Muscle layer of colon (tissue), 2 donors: ENCODE data around the gene RAC2.
"Not testable (repeated sequence)": the region's sequence is repeated elsewhere in the genome, so short reads cannot be mapped to it uniquely, and the experiment has no call there.

ENCODE experiments used
- H3K27ac ChIP-seq: one replicate; pipeline ENCODE4 v1.7.0; 2013; ENCODE audit warnings: low read depth, mild to moderate bottlenecking, low read length, moderate library complexity
- H3K27me3 ChIP-seq, 2 donors: one replicate each; pipeline ENCODE4 v1.7.0; 2013; ENCODE audit warnings: low read length in 2 of 2, mild to moderate bottlenecking in 2 of 2; ENCODE audit not compliant: insufficient read depth in 2 of 2, control insufficient read depth in 1 of 2
- H3K36me3 ChIP-seq: one replicate; pipeline ENCODE4 v1.7.0; 2013; ENCODE audit warnings: mild to moderate bottlenecking, low read length; ENCODE audit not compliant: insufficient read depth
- H3K4me1 ChIP-seq: one replicate; pipeline ENCODE4 v1.7.0; 2013; ENCODE audit warnings: mild to moderate bottlenecking, low read length; ENCODE audit not compliant: insufficient read depth
- H3K4me3 ChIP-seq, 2 donors: one replicate each; pipeline ENCODE4 v1.7.0; 2013; ENCODE audit warnings: low read length in 2 of 2, low read depth in 1 of 2, mild to moderate bottlenecking in 1 of 2, moderate library complexity in 1 of 2
- H3K9ac ChIP-seq: one replicate; pipeline ENCODE4 v1.7.0; 2013; ENCODE audit warnings: low read length
- H3K9me3 ChIP-seq: one replicate; pipeline ENCODE4 v1.7.0; 2013; ENCODE audit warnings: mild to moderate bottlenecking, low read length
- donor health status: abdominal sarcoma.
- donor health status: Adenocarcinoma of cecum.

Gene RAC2

GRCh38 chr22:37251836-37252235 is 7.8 kb upstream of the RAC2 start:
- not testable (repeated sequence) for H3K36me3 ChIP-seq, H3K27me3 ChIP-seq, H3K9me3 ChIP-seq, H3K4me1 ChIP-seq, H3K9ac ChIP-seq, H3K4me3 ChIP-seq, H3K27ac ChIP-seq

- Histone ChIP-seq H3K9ac (no peak overlapping the region), H3K36me3 (no peaks in the 10 kb centered on the region), H3K4me3 (no peak overlapping the region), H3K9me3 (no peaks in the 10 kb centered on the region), H3K27me3 (no peaks in the 10 kb centered on the region), H3K27ac (no peak overlapping the region), H3K4me1 (no peaks in the 10 kb centered on the region)
Measured at GRCh38 chr22:37249986-37250385, 5.9 kb upstream of the RAC2 start.

- no peaks in the 10 kb centered on the region for H3K4me1 ChIP-seq
- no peaks in the 10 kb centered on the region for H3K9me3 ChIP-seq
- no peak overlapping the region for H3K4me3 ChIP-seq
- H3K27me3 ChIP-seq = peaks cover 0 to 9% of the 10 kb centered on the region in 2 donors
- H3K27ac ChIP-seq = no peak overlapping the region
- H3K36me3 ChIP-seq = no peaks in the 10 kb centered on the region
- H3K9ac ChIP-seq = no peak overlapping the region
Measured at GRCh38 chr22:37248251-37248650, 4.2 kb upstream of the RAC2 start.

GRCh38 chr22:37245740-37246139 is 1.7 kb upstream of the RAC2 start:
- Histone ChIP-seq H3K27me3 (peaks cover 0 to 18% of the 10 kb centered on the region in 2 donors), H3K27ac (no peak overlapping the region), H3K4me1 (no peaks in the 10 kb centered on the region), H3K4me3 (no peak overlapping the region), H3K9me3 (no peaks in the 10 kb centered on the region), H3K36me3 (no peaks in the 10 kb centered on the region), H3K9ac (no peak overlapping the region)

- H3K4me1 ChIP-seq = no peaks in the 10 kb centered on the region
- H3K36me3 ChIP-seq = no peaks in the 10 kb centered on the region
- H3K9me3 ChIP-seq = no peaks in the 10 kb centered on the region
- H3K27ac ChIP-seq = no peak overlapping the region
- peaks cover 0 to 18% of the 10 kb centered on the region in 2 donors for H3K27me3 ChIP-seq
- no peak overlapping the region for H3K9ac ChIP-seq
- no peak overlapping the region for H3K4me3 ChIP-seq
Measured at GRCh38 chr22:37244922-37245722, 1.1 kb upstream of the RAC2 start.

GRCh38 chr22:37243402-37244113 is 511 bp downstream of the RAC2 start:
- Histone ChIP-seq H3K27me3 (peaks cover 0 to 18% of the 10 kb centered on the region in 2 donors), H3K9me3 (no peaks in the 10 kb centered on the region), H3K4me3 (peak overlapping the region in 1 of 2 donors; percentile 5), H3K4me1 (no peaks in the 10 kb centered on the region), H3K9ac (no peak overlapping the region), H3K27ac (no peak overlapping the region), H3K36me3 (no peaks in the 10 kb centered on the region)

- Histone ChIP-seq H3K4me3 (no peak overlapping the region), H3K27ac (no peak overlapping the region), H3K9ac (no peak overlapping the region), H3K27me3 (peaks cover 0 to 18% of the 10 kb centered on the region in 2 donors), H3K36me3 (no peaks in the 10 kb centered on the region), H3K9me3 (no peaks in the 10 kb centered on the region), H3K4me1 (no peaks in the 10 kb centered on the region)
Measured at GRCh38 chr22:37242395-37242918, 1.6 kb downstream of the RAC2 start.

- Histone ChIP-seq H3K27ac (no peak overlapping the region), H3K27me3 (peaks cover under 1 to 18% of the 10 kb centered on the region in 2 donors), H3K4me3 (no peak overlapping the region), H3K36me3 (no peaks in the 10 kb centered on the region), H3K9me3 (no peaks in the 10 kb centered on the region), H3K4me1 (no peaks in the 10 kb centered on the region), H3K9ac (no peak overlapping the region)
Measured at GRCh38 chr22:37241351-37242142, 2.5 kb downstream of the RAC2 start.

- Histone ChIP-seq H3K4me3 (no peak overlapping the region), H3K27ac (no peak overlapping the region), H3K36me3 (no peaks in the 10 kb centered on the region), H3K4me1 (no peaks in the 10 kb centered on the region), H3K27me3 (peaks cover 4 to 23% of the 10 kb centered on the region in 2 donors), H3K9me3 (no peaks in the 10 kb centered on the region), H3K9ac (no peak overlapping the region)
Measured at GRCh38 chr22:37240941-37241320, 3.1 kb downstream of the RAC2 start.

GRCh38 chr22:37240240-37240940 is 3.7 kb downstream of the RAC2 start:
- no peak overlapping the region for H3K27ac ChIP-seq
- no peaks in the 10 kb centered on the region for H3K4me1 ChIP-seq
- H3K27me3 ChIP-seq = peaks cover 4 to 27% of the 10 kb centered on the region in 2 donors
- H3K9ac ChIP-seq = no peak overlapping the region
- H3K9me3 ChIP-seq = no peaks in the 10 kb centered on the region
- H3K4me3 ChIP-seq = no peak overlapping the region
- no peaks in the 10 kb centered on the region for H3K36me3 ChIP-seq
